AG10803 (cell line): ENCODE measurements around the gene DHRS12.

Experiments used
- DNase-seq: peaks from one replicate; pipeline ENCODE4 v3.0.0; 2010; ENCODE audit warnings: low read depth
- H3K4me3 ChIP-seq: 2 replicates; pipeline ENCODE4 v1.5.1; 2011; ENCODE audit warnings: mild to moderate bottlenecking, low read length, control low read depth
- TF ChIP-seq, protein P1 (sequence below): conservative IDR thresholded peaks from 2 replicates; pipeline ENCODE4 v1.5.1; 2011; ENCODE audit warnings: mild to moderate bottlenecking, low read length, control low read depth, inconsistent platforms

Gene DHRS12

DNA sequence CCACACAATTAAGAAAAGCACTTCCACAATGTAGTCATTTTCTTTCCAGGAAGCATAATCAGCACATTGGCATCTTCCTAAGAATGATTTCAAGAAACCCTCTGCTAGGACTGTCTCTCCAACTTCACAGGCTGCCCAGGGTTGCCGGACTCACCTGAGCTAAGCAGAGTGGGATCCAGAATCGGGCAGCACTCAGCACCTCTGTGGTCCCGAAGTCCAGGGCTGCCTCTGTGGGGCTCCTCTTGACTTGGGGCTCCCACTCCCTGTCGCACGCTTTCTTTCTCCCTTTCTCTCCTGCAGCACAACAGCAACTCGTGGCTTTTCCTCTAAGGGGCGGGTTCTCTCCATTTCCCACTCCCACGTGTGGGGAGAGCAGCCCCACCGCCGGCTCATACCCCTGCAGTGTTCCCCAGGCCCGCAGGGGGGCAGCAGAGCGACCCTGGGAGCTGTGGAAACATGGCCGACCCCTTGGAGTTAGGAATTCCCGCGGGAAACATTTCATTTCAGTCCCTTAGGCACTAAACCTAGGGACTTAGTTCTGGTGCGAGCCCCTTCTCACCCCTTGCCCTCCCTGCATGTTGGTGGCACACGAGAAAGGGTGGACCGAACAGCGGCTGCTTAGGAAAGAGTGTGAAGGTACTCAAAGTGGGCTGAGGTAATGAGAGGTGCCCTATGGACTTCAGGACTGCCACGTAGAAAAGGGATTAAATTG lies 41.1 kb upstream of the DHRS12 start, which contains the start of gene TMEM272:
TSS of gene TMEM272 (minus strand) at position 316 of the 712 bp plus-strand sequence. CDS start 6,647 bp downstream, outside the sequence.
- TF ChIP-seq, protein P1, sequence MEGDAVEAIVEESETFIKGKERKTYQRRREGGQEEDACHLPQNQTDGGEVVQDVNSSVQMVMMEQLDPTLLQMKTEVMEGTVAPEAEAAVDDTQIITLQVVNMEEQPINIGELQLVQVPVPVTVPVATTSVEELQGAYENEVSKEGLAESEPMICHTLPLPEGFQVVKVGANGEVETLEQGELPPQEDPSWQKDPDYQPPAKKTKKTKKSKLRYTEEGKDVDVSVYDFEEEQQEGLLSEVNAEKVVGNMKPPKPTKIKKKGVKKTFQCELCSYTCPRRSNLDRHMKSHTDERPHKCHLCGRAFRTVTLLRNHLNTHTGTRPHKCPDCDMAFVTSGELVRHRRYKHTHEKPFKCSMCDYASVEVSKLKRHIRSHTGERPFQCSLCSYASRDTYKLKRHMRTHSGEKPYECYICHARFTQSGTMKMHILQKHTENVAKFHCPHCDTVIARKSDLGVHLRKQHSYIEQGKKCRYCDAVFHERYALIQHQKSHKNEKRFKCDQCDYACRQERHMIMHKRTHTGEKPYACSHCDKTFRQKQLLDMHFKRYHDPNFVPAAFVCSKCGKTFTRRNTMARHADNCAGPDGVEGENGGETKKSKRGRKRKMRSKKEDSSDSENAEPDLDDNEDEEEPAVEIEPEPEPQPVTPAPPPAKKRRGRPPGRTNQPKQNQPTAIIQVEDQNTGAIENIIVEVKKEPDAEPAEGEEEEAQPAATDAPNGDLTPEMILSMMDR = peak; percentile 73
- no peak within 1 kb of the TSS for H3K4me3 ChIP-seq
- DNase-seq = no peak

DNA sequence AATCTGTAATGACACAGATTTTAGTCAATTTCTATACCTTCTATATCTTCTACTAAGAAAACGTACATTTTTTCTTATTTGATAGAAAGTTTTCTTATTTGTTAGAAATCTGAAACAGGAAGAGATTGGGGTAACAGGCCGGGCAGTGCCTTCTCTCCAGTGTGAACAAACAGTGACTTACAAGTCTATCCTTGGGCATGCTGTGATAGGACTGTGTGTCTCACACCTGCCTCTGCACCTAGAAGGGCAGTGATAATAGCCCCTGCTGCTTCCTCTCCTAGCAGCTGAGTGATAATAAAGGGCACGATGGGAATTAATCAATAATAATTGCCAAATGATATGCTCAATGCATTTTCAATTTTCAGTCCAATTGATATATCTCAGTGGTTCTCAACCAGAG lies 39.6 kb upstream of the DHRS12 start:
- H3K4me3 ChIP-seq = no peak overlapping the region
- TF ChIP-seq, protein P1 = no peak
- no peak for DNase-seq

DNA sequence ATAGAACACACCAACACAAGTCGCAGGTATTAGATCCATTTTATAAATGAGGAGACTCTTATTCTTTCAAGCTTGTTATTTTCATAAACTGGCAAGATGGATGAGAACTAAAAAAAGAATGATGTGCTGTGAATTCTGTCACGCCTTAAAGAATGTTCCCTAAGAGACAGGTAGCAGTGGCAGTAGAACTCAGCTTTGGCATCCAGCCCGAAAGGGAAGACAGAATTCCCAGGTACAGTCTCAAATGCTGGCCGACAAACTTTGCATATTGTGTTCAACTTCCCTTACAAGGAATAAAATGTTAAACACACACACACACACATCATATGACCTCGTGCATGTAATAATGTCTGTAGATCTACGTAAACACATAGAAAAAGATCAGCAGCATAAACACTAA lies 37.8 kb upstream of the DHRS12 start:
- H3K4me3 ChIP-seq = no peak overlapping the region
- TF ChIP-seq, protein P1 = no peak
- DNase-seq = no peak

DNA sequence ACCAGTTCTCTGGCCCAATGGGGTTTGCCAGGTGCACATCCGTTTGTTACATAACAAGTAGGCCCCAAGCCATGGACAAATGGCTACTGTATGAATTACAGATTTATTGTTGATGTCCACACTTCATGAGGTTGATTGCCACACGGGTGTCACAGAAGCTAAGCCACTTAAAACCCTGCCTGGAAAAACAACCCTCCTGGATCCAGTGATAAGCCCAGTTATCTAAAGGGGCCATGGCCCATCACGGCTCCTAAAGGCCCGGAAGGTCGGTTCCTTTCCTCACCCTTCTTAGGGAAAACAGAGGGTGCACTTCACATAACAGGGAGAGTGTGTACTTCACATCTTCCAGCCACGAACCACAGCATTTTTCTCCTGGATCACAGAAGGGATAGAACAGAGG lies 37.0 kb upstream of the DHRS12 start:
- TF ChIP-seq, protein P1 = no peak
- DNase-seq = no peak
- no peak overlapping the region for H3K4me3 ChIP-seq

DNA sequence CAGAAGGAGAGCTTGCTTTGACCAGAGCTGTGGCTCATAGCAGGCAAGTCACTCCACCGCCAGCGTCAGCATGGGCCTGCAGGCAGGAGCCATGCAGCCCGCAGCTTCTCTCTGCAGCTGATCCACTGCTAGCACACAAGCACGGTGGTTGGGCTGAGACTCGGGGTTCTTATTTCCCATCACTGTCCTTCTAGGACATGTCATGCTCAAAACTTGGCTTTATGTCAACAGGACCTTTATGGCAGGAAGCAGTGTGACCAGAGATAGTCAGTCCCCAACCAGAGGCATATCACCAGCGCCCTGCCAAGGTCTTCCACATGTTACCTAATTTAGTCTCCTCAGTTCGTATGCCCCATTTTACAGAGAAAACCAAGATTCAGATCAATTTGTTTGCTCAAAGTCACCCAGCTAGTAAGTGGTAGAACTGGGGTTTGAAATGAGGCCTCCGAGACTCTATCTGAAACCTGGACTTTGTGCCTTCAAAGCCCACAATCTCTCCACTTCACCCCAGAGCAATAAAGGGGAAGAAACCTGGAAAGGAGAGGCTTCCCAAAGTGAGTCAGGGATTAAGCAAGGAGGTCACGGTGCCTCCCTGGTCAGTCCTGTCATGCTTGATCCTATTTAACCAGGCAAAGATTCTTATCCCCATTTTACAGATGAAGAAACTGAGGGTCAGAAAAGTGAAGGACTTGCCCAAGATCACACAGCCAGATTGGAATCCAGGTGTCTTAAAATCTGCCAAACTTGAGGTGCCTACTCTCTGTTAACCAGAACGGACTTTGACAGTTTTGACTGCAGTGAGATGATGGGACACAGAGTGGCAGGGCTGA lies 36.0 kb upstream of the DHRS12 start:
- no peak for DNase-seq
- TF ChIP-seq, protein P1 = no peak
- H3K4me3 ChIP-seq = no peak overlapping the region

DNA sequence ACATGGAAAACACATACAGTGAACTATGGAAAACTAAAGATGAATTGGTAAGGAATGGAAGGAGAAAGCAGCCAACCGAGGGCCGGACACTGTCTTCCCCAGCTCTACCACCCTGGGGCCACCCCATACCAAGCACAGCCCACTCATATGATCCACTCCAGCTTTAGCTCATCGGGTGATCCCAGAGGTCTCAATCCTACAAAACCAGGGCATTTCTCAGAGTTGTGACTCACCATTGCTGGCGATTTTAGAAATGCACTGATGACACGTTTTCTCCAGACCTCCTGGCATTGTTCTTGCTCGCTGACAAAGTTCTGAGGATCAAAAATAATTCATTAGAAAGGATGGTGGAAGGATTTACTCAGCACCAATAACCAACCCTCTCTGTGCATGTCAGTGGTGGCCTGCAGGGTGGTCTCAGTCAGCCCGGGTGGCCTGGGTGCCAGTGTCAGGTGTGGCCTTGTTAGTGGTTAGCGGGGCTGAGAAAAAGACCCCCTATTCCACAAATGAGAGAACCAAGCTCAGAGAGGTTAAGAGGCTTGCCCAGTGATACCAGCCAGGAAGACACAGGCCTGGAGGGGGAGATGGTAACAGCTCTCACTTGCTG lies 34.4 kb upstream of the DHRS12 start:
- H3K4me3 ChIP-seq = no peak overlapping the region
- DNase-seq = peak; percentile 68
- TF ChIP-seq, protein P1 = no peak
